Measurements from ENCODE around the gene NPR2.
A peak's percentile ranks its signal among the peaks of the same experiment; 100 is the strongest.

NPR2 gene

GRCh38 chr9:35789541-35789940 is 1.9 kb upstream of the NPR2 start:
- no peak overlapping the region for H3K4me2 ChIP-seq (ENCODE audit: low read length)
- no peaks in the 10 kb centered on the region for H3K36me3 ChIP-seq (replicated peaks; ENCODE audit: low read depth, low read length)
- H3K27ac ChIP-seq (ENCODE audit: low read length) = no peak overlapping the region
- no peak overlapping the region for H3K4me3 ChIP-seq (ENCODE audit: low read length)
- H3K9me3 ChIP-seq (ENCODE audit: insufficient read depth, low read length) = no peaks in the 10 kb centered on the region
- H3K27me3 ChIP-seq (ENCODE audit: low read depth, low read length) = no peaks in the 10 kb centered on the region
- H4K20me1 ChIP-seq (ENCODE audit: insufficient read depth, low read length) = no peaks in the 10 kb centered on the region
- peaks cover 50% of the 10 kb centered on the region for H3K4me1 ChIP-seq (ENCODE audit: low read length)
- no peaks in the 10 kb centered on the region for H3K79me2 ChIP-seq (ENCODE audit: low read length)
- TF ChIP-seq EZH2phosphoT487 (IDR thresholded peaks at IDR 0.05; ENCODE audit: low read depth) = no peak
- TF ChIP-seq, protein P1, sequence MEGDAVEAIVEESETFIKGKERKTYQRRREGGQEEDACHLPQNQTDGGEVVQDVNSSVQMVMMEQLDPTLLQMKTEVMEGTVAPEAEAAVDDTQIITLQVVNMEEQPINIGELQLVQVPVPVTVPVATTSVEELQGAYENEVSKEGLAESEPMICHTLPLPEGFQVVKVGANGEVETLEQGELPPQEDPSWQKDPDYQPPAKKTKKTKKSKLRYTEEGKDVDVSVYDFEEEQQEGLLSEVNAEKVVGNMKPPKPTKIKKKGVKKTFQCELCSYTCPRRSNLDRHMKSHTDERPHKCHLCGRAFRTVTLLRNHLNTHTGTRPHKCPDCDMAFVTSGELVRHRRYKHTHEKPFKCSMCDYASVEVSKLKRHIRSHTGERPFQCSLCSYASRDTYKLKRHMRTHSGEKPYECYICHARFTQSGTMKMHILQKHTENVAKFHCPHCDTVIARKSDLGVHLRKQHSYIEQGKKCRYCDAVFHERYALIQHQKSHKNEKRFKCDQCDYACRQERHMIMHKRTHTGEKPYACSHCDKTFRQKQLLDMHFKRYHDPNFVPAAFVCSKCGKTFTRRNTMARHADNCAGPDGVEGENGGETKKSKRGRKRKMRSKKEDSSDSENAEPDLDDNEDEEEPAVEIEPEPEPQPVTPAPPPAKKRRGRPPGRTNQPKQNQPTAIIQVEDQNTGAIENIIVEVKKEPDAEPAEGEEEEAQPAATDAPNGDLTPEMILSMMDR (IDR thresholded peaks at IDR 0.05; ENCODE audit: low read depth, low read length) = no peak
- H3K9ac ChIP-seq (ENCODE audit: low read length) = no peak overlapping the region
- H2AFZ ChIP-seq (ENCODE audit: low read depth, low read length) = no peak overlapping the region

DNA sequence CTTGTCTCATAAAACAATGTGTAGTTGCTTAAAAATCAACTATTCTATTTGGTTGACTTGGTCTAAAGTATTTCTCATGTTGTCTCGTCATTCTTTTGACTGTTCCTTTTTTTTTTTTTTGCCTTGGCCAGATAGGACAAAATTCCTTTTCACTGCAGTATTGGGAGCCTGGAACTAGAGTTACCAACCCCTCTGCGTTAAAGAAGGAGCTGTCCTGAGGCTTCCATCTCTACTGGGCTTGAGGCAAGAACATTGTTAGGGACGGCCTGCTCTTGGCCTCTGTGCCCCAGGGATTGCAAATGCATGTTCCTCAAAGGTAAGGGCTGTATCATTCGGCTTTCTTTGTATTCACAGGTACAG is 1.4 kb upstream of the NPR2 start:
- Histone ChIP-seq H3K9ac (ENCODE audit: low read length) (no peak overlapping the region), H3K27ac (ENCODE audit: low read length) (no peak overlapping the region), H2AFZ (ENCODE audit: low read depth, low read length) (no peak overlapping the region), H3K27me3 (ENCODE audit: low read depth, low read length) (no peaks in the 10 kb centered on the region), H3K79me2 (ENCODE audit: low read length) (no peaks in the 10 kb centered on the region), H3K4me2 (ENCODE audit: low read length) (no peak overlapping the region), H3K4me3 (ENCODE audit: low read length) (no peak overlapping the region), H3K4me1 (ENCODE audit: low read length) (peaks cover 47% of the 10 kb centered on the region), H3K36me3 (replicated peaks; ENCODE audit: low read depth, low read length) (no peaks in the 10 kb centered on the region), H3K9me3 (ENCODE audit: insufficient read depth, low read length) (no peaks in the 10 kb centered on the region), H4K20me1 (ENCODE audit: insufficient read depth, low read length) (no peaks in the 10 kb centered on the region)
- TF ChIP-seq, protein P1 (IDR thresholded peaks at IDR 0.05; ENCODE audit: low read depth, low read length) = no peak
- TF ChIP-seq EZH2phosphoT487 (IDR thresholded peaks at IDR 0.05; ENCODE audit: low read depth) = no peak

GRCh38 chr9:35790385-35791296 is 750 bp upstream of the NPR2 start:
- H3K27ac ChIP-seq (ENCODE audit: low read length) = no peak overlapping the region

More at GRCh38 chr9:35790385-35791296, 750 bp upstream of the NPR2 start:
- peak overlapping the region; percentile 51 for H3K4me2 ChIP-seq (ENCODE audit: low read length)
- H3K79me2 ChIP-seq (ENCODE audit: low read length) = no peaks in the 10 kb centered on the region
- H2AFZ ChIP-seq (ENCODE audit: low read depth, low read length) = no peak overlapping the region
- no peaks in the 10 kb centered on the region for H4K20me1 ChIP-seq (ENCODE audit: insufficient read depth, low read length)
- H3K9ac ChIP-seq (ENCODE audit: low read length) = no peak overlapping the region
- no peaks in the 10 kb centered on the region for H3K36me3 ChIP-seq (replicated peaks; ENCODE audit: low read depth, low read length)
- H3K27me3 ChIP-seq (ENCODE audit: low read depth, low read length) = no peaks in the 10 kb centered on the region
- no peaks in the 10 kb centered on the region for H3K9me3 ChIP-seq (ENCODE audit: insufficient read depth, low read length)
- TF ChIP-seq EZH2phosphoT487 (IDR thresholded peaks at IDR 0.05; ENCODE audit: low read depth) = no peak
- TF ChIP-seq, protein P1 (IDR thresholded peaks at IDR 0.05; ENCODE audit: low read depth, low read length) = peak; percentile 92
- H3K4me3 ChIP-seq (ENCODE audit: low read length) = peak overlapping the region; percentile 49
- peaks cover 40% of the 10 kb centered on the region for H3K4me1 ChIP-seq (ENCODE audit: low read length)

Data from OCI-LY3 (cell line).